ENCODE measurements around the gene ALKBH8. TPM values are rescaled to one million over a fixed set of nuclear protein-coding genes. Genes with fewer than 3 reads are reported as not detected.
"Not testable (repeated sequence)": the region's sequence is repeated elsewhere in the genome, so short reads cannot be mapped to it uniquely, and the experiment has no call there.

The ALKBH8 gene
- total RNA-seq, 1 donor from 2014 or later, result 6.2 TPM

DNA sequence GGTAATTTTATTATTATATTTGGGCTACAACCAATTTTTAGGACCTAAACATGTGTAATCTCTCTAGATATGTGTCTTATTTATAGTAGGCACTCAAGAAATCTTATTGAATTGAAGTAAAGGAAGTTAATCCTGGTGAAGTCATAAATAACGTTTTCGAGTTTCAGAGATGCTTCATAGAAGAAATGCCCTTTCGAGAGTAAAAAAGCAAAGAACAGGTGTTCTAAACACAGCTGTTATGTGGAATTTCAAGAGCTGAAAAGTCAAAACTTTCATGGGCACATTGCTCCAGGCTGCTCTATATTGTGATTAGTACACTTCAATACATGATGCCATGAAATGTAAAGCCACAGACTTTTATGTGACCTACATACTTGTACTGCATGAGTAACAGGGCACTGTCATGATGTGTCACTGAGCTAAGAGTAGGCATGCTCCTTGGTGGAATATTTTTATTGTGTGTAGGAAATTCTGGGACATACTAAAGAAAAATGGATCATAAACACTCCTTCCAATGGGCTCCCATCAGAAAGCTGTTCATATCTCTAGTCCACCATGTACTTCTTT lies 18.2 kb upstream of the ALKBH8 start:
- intact Hi-C loops (cut with DNase I), result no loop called here
- no peak for DNase-seq (ENCODE audit: low spot score)

DNA sequence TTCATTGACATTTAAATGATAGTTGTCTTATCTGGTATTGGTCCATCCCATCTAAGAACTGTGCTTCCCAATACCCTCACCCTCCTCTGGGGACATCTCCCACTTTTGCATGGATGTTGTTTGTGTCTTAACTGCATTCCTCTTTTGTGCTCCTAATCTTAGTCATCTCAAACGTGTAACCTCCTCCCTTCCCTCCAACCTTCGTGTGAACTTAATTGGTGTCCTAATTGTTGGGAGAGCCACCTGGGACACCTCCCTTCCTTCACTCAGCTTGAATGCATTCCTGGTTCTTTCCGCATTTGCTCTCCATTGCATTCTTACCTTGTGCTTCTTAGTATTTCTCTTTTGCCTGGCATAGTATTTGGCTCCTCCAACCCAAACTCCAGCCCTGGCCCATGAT lies 15.6 kb upstream of the ALKBH8 start:
- DNase-seq (ENCODE audit: low spot score), result no peak
- intact Hi-C loops (cut with DNase I), result no loop called here

DNA sequence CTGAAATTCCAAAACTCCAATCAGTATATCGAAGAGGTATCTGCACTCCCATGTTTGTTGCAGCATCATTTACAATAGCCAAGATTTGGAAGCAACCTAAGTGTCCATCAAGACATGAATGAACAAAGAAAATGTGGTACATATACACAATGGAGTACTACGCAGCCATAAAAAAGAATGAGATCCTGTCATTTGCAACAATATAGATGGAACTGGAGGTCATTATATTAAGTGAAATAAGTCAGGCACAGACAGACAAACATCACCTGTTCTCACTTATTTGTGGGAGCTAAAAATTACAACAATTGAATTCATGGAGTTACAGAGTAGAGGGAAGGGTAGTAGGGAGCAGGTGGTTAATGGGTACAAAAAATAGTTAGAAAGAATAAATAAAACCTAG lies 13.6 kb upstream of the ALKBH8 start:
- DNase-seq (ENCODE audit: low spot score), result not testable (repeated sequence)
- intact Hi-C loops (cut with DNase I), result loop anchor here (5.0 kb wide), 1 partner anchor 108 kb away; no protein-coding TSS in a partner anchor

DNA sequence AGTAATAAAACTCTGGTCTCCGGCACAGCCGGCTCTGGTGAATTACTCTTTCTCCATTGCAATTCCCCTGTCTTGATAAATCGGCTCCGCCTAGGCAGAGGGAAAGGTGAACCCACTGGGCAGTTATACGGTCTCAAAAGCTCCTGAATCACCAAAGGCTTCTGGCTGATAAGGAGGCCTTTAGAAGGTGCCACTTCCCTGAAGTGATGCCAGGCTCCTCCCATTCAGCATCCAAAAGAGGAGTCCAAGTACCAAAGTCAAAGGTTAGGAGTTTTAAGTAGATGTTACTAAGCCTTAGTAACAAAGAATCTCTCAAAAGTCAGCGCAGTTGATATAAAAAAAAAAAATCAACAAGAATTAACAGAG lies 11.8 kb upstream of the ALKBH8 start:
- no peak for DNase-seq (ENCODE audit: low spot score)
- intact Hi-C loops (cut with DNase I), result loop anchor here (5.0 kb wide), 1 partner anchor 110 kb away; no protein-coding TSS in a partner anchor

DNA sequence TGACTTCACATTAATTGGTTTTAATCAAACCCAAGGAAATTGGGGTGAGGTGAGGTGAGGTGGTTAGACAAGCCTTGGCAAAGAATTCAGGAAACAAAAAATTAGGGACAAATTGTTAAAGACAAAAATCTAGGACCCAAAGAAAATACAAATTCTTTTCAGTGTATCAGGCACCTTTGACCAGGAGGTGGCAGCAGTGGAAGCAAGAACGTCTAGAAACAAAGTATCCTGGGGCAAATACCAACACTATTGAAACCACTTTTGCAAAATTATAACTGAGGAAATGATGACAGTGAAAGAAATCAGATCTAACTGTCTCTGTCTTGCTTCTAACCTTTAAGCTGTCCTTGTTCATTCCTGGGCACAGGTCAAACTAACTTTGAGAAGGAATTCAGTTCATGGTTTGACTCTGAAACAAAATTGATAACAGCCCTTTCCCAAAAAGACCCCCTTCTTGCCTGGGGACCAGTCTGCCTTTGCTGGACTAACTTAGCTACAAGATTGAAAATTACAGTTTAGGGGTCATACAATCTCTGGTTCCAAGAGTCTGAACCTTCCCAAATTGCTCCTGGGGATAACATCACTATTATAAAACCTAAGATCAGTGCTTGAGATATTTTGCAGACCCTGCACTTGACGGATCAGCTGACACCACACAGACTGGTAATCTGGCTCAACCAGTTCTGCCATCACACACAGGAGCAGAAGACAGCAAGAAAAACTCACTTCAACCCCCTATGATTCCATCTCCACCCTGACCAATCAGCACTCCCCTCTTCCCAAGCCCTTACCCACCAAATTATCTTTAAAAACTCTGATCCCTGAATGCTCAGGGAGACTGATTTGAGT lies 11.2 kb upstream of the ALKBH8 start:
- DNase-seq (ENCODE audit: low spot score), result not testable (repeated sequence)

DNA sequence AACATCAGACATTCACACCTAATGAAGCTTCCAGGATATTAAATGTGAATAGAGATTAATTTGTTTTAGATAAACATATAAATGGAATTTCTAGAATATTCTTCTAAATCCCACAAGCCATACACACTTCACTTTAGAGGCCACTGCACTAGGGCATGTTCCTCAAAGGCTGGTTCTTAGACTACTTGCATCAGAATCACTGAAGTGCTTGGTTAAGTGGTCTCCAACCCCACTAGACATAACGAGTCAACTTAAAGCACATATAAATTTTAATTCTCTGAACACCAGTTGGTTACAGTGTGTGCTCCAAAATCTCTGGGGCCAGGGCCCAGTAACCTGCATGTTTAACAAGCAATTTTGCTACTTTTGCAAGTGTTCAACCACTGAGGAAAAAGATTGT lies 7.9 kb upstream of the ALKBH8 start:
- intact Hi-C loops (cut with DNase I), result loop anchor here (2.0 kb wide), 1 partner anchor 197 kb away; no protein-coding TSS in a partner anchor
- no peak for DNase-seq (ENCODE audit: low spot score)

More for the DNA sequence above, 11.2 kb upstream of the ALKBH8 start:
- intact Hi-C loops (cut with DNase I), result loop anchor here (5.0 kb wide), 1 partner anchor 111 kb away; no protein-coding TSS in a partner anchor

DNA sequence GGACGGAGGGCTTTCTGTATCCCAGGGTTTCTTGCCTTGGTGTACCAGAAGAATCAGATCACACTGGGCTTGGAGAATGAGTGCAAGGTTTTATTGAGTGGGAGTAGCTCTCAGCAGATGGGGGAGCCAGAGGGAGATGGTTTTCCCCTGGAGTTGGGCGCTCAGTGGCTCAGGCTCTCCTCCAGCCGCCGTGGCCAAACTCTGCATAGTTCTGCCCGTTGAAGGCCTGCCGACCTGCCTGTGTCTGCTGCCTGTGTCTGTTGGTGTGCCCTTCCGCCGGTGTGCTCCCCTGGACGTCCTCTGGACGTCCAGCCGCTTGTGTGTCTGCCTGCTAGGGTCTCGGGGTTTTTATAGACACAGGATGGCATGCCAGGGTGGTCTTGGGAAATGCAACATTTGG lies 4.5 kb upstream of the ALKBH8 start:
- intact Hi-C loops (cut with DNase I), result no loop called here
- DNase-seq (ENCODE audit: low spot score), result no peak

GRCh38 chr11:107567739-107568335 lies 2.3 kb upstream of the ALKBH8 start:
- DNase-seq (ENCODE audit: low spot score), result no peak
- intact Hi-C loops (cut with DNase I), result loop anchor here (5.0 kb wide), 1 partner anchor 124 kb away; no protein-coding TSS in a partner anchor

DNA sequence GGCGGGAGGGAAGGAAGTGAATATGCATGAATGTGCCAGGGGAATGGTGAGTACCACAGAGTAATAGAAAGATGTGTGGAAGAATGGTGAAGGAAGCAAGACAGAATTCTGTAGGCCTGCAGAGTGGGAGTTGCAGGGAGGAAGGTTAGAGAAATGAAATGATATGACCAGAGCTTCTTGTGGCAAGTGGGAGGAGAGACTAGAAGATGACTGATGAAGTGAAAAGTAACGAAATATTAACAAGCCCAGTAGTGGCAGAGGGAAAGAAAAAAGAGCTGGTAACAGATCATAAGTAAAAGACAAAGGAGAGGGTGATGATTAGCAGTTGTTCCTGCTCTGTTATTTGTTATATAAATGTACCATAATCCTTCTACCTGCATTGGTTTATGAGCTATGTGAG lies 1.0 kb upstream of the ALKBH8 start:
- intact Hi-C loops (cut with DNase I), result loop anchor here (5.0 kb wide), 1 partner anchor 126 kb away; no protein-coding TSS in a partner anchor
- no peak for DNase-seq (ENCODE audit: low spot score)

- DNase-seq (ENCODE audit: low spot score), result not testable (repeated sequence)
- intact Hi-C loops (cut with DNase I), result loop anchor here (5.0 kb wide), 1 partner anchor 126 kb away; no protein-coding TSS in a partner anchor
Measured at GRCh38 chr11:107565955-107566501, 493 bp upstream of the ALKBH8 start.

DNA sequence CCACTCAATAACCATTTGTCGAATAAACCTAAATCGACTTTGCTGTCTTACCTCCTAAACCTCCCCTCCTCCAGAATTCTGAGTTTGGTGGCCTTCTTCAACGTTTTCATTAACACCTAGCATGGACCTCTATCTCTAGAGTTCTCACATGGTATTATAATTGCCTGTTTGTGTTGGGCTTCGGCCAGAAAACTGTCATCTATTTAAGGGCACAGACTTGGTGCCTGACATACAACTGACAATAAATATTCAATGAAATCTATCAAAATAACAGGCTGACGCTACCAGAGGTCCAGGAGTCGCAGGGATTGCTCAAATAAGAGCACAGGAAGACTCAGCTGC lies 687 bp downstream of the ALKBH8 start:
- DNase-seq (ENCODE audit: low spot score), result no peak
- intact Hi-C loops (cut with DNase I), result loop anchor here (5.0 kb wide), 1 partner anchor 127 kb away; no protein-coding TSS in a partner anchor

GRCh38 chr11:107563702-107564101 lies 1.8 kb downstream of the ALKBH8 start:
- intact Hi-C loops (cut with DNase I), result no loop called here
- DNase-seq (ENCODE audit: low spot score), result no peak

GRCh38 chr11:107562647-107563208 lies 2.8 kb downstream of the ALKBH8 start:
- no peak for DNase-seq (ENCODE audit: low spot score)
- intact Hi-C loops (cut with DNase I), result no loop called here

DNA sequence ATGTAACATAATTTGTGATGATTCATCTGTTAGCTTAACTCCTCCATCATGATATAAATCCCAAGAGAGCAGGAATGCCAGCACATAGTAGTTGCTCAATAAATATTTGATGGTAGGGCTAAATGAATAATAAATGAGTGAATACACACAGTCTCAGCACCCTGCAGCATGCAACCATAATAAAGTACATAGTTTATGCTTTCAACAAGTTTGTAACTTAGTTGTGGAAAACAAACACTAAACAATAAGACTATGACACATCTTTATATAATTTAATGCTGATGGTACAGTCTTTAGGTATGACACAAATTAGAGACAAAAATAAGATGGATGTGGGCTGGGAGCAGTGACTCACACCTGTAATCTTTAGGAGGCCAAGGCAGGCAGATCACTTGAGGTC lies 3.8 kb downstream of the ALKBH8 start:
- DNase-seq (ENCODE audit: low spot score), result no peak
- intact Hi-C loops (cut with DNase I), result no loop called here

GRCh38 chr11:107550304-107550703 lies 15.2 kb downstream of the ALKBH8 start:
- DNase-seq (ENCODE audit: low spot score), result no peak

GRCh38 chr11:107549954-107550285 lies 15.6 kb downstream of the ALKBH8 start:
- intact Hi-C loops (cut with DNase I), result no loop called here
- no peak for DNase-seq (ENCODE audit: low spot score)

More at GRCh38 chr11:107550304-107550703, 15.2 kb downstream of the ALKBH8 start:
- intact Hi-C loops (cut with DNase I), result no loop called here

- intact Hi-C loops (cut with DNase I), result no loop called here
- DNase-seq (ENCODE audit: low spot score), result no peak
Measured at GRCh38 chr11:107549253-107549953, 16.1 kb downstream of the ALKBH8 start.

- intact Hi-C loops (cut with DNase I), result no loop called here
- DNase-seq (ENCODE audit: low spot score), result no peak
Measured at GRCh38 chr11:107547961-107548360, 17.6 kb downstream of the ALKBH8 start.

DNA sequence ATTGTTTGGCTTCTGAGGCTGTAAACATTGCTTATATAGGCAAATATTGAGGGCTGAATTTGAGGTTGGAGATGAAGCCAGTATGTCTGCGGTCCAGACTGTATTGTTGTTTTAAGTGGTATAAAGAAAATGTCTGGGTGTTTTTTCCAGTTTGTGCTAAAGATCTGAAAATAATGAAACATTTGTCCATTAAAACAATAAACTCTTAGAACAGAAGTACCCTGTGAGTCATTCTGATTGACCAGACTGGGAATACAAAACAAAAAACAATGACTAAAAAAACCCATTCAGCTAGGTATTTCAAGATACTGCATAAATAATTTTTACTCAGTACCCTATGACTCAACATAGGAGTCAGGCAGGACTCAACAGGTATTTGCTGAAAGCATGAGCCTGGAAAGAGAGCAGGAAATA lies 20.4 kb downstream of the ALKBH8 start:
- intact Hi-C loops (cut with DNase I), result no loop called here
- no peak for DNase-seq (ENCODE audit: low spot score)

Measured in cardiac septum (tissue), 1 donor.